Uterus (tissue), 4 donors: ENCODE data around the gene LCE2D. TPM values are rescaled to one million over a fixed set of nuclear protein-coding genes. Genes with fewer than 3 reads are reported as not detected.
A peak's percentile ranks its signal among the peaks of the same experiment; 100 is the strongest.
"Not testable (repeated sequence)": the region's sequence is repeated elsewhere in the genome, so short reads cannot be mapped to it uniquely, and the experiment has no call there.

ENCODE experiments used
- DNase-seq, 2 donors: peaks; one replicate each; pipeline ENCODE4 v3.0.0-alpha.2; 2019 to 2020
- H3K27ac ChIP-seq, 2 donors: fragments of 200-600 bp; sonication (generic); 1 replicate in 1 of 2; 2 replicates in 1 of 2; pipeline ENCODE4 v1.5.1; 2016 to 2018
- H3K27me3 ChIP-seq, 2 donors: fragments of 200-600 bp; sonication (generic); one replicate each; pipeline ENCODE4 v1.5.1; 2018 to 2019; ENCODE audit warnings: control low read depth in 1 of 2
- H3K36me3 ChIP-seq, 2 donors: fragments of 200-600 bp; sonication (generic); one replicate each; pipeline ENCODE4 v1.5.1; 2019; ENCODE audit warnings: control low read depth in 1 of 2
- H3K4me1 ChIP-seq, 2 donors: fragments of 200-600 bp; sonication (generic); one replicate each; pipeline ENCODE4 v1.5.1; 2018 to 2019; ENCODE audit warnings: control low read depth in 1 of 2
- H3K4me3 ChIP-seq, 2 donors: fragments of 200-600 bp; sonication (generic); 1 replicate in 1 of 2; 2 replicates in 1 of 2; pipeline ENCODE4 v1.5.1; 2018 to 2019; ENCODE audit warnings: mild to moderate bottlenecking in 1 of 2
- H3K9me3 ChIP-seq, 2 donors: fragments of 200-600 bp; sonication (generic); one replicate each; pipeline ENCODE4 v1.5.1; 2019; ENCODE audit warnings: control low read depth in 1 of 2
- CTCF ChIP-seq, 4 experiments: fragments of 200-600 bp in 2 of 4; fragments of 450-650 bp in 2 of 4; sonication (generic) in 2 of 4; IDR thresholded peaks; one replicate each; pipeline ENCODE4 v1.5.1; 2016 to 2019; ENCODE audit warnings: antibody characterized with exemption in 4 of 4, mild to moderate bottlenecking in 2 of 4, moderate library complexity in 1 of 4
- POLR2A ChIP-seq, 2 donors: fragments of 450-650 bp; IDR thresholded peaks; one replicate each; pipeline ENCODE4 v1.6.1; 2016; ENCODE audit warnings: antibody characterized with exemption in 2 of 2, mild to moderate bottlenecking in 1 of 2, moderate library complexity in 1 of 2
- intact Hi-C: fragments of 100-400 bp; cut with DNase I; formaldehyde crosslinking; loops from one replicate; pipeline ENCODE4 v1.15.1; 2023; ENCODE audit warnings: low total_unique reads
- total RNA-seq, 4 donors: library from RNA; depleted of rRNA in 3 of 4; stranded (reverse); fragments of >200 nt in 3 of 4; gene quantifications; one replicate each; pipeline versions ENCODE4 v1.1.0 to v1.2.4, GENCODE V29; 2014 to 2023
- donor health status: DM: yes; HTN: yes; CAD: no.

Gene LCE2D
- total RNA-seq, 4 donors from 2014 or later: not detected

- intact Hi-C loops: no loop called here
Measured at GRCh38 chr1:152646656-152647055, 16.5 kb upstream of the LCE2D start.

GRCh38 chr1:152654110-152654509, 9.1 kb upstream of the LCE2D start:
- peak in 1 of 4 experiments; percentile 10 for TF ChIP-seq CTCF (IDR thresholded peaks at IDR 0.05)
- no peak for TF ChIP-seq POLR2A (IDR thresholded peaks at IDR 0.05)
- no peaks in the 10 kb centered on the region for H3K27me3 ChIP-seq
- H3K36me3 ChIP-seq: no peaks in the 10 kb centered on the region
- H3K27ac ChIP-seq: no peak overlapping the region
- intact Hi-C loops: no loop called here
- no peak for DNase-seq
- no peaks in the 10 kb centered on the region for H3K4me1 ChIP-seq
- no peak overlapping the region for H3K4me3 ChIP-seq
- no peaks in the 10 kb centered on the region for H3K9me3 ChIP-seq

More at GRCh38 chr1:152646656-152647055, 16.5 kb upstream of the LCE2D start:
- DNase-seq: no peak
- no peaks in the 10 kb centered on the region for H3K9me3 ChIP-seq
- H3K36me3 ChIP-seq: no peaks in the 10 kb centered on the region
- H3K4me3 ChIP-seq: no peak overlapping the region
- H3K27me3 ChIP-seq: no peaks in the 10 kb centered on the region
- H3K27ac ChIP-seq: no peak overlapping the region
- no peaks in the 10 kb centered on the region for H3K4me1 ChIP-seq
- TF ChIP-seq POLR2A (IDR thresholded peaks at IDR 0.05) (no peak), CTCF (IDR thresholded peaks at IDR 0.05) (no peak)

- no peak for TF ChIP-seq POLR2A (IDR thresholded peaks at IDR 0.05)
- TF ChIP-seq CTCF (IDR thresholded peaks at IDR 0.05): no peak
Measured at GRCh38 chr1:152656459-152656858, 6.7 kb upstream of the LCE2D start.

GRCh38 chr1:152657677-152658076, 5.5 kb upstream of the LCE2D start:
- Histone ChIP-seq H3K9me3 (no peaks in the 10 kb centered on the region), H3K4me1 (no peaks in the 10 kb centered on the region), H3K27me3 (no peaks in the 10 kb centered on the region), H3K27ac (no peak overlapping the region), H3K4me3 (no peak overlapping the region), H3K36me3 (no peaks in the 10 kb centered on the region)
- DNase-seq: no peak
- TF ChIP-seq POLR2A (IDR thresholded peaks at IDR 0.05) (no peak), CTCF (IDR thresholded peaks at IDR 0.05) (no peak)
- intact Hi-C loops: no loop called here

More at GRCh38 chr1:152656459-152656858, 6.7 kb upstream of the LCE2D start:
- intact Hi-C loops: no loop called here
- no peaks in the 10 kb centered on the region for H3K4me1 ChIP-seq
- no peaks in the 10 kb centered on the region for H3K27me3 ChIP-seq
- no peaks in the 10 kb centered on the region for H3K36me3 ChIP-seq
- no peak overlapping the region for H3K27ac ChIP-seq
- H3K4me3 ChIP-seq: no peak overlapping the region
- no peak for DNase-seq
- no peaks in the 10 kb centered on the region for H3K9me3 ChIP-seq

- Histone ChIP-seq H3K9me3 (no peaks in the 10 kb centered on the region), H3K36me3 (no peaks in the 10 kb centered on the region), H3K4me1 (no peaks in the 10 kb centered on the region), H3K27me3 (no peaks in the 10 kb centered on the region), H3K4me3 (no peak overlapping the region), H3K27ac (no peak overlapping the region)
- DNase-seq: no peak
- intact Hi-C loops: no loop called here
- TF ChIP-seq CTCF (IDR thresholded peaks at IDR 0.05) (no peak), POLR2A (IDR thresholded peaks at IDR 0.05) (no peak)
Measured at GRCh38 chr1:152658649-152659048, 4.5 kb upstream of the LCE2D start.

GRCh38 chr1:152666171-152666570, 3.0 kb downstream of the LCE2D start:
- H3K4me1 ChIP-seq, intact Hi-C loops, H3K4me3 ChIP-seq, DNase-seq, H3K36me3 ChIP-seq, H3K9me3 ChIP-seq, H3K27me3 ChIP-seq, H3K27ac ChIP-seq: not testable (repeated sequence)
